ENCODE data around the gene IQCC.
A peak's percentile ranks its signal among the peaks of the same experiment; 100 is the strongest.

Gene IQCC

DNA sequence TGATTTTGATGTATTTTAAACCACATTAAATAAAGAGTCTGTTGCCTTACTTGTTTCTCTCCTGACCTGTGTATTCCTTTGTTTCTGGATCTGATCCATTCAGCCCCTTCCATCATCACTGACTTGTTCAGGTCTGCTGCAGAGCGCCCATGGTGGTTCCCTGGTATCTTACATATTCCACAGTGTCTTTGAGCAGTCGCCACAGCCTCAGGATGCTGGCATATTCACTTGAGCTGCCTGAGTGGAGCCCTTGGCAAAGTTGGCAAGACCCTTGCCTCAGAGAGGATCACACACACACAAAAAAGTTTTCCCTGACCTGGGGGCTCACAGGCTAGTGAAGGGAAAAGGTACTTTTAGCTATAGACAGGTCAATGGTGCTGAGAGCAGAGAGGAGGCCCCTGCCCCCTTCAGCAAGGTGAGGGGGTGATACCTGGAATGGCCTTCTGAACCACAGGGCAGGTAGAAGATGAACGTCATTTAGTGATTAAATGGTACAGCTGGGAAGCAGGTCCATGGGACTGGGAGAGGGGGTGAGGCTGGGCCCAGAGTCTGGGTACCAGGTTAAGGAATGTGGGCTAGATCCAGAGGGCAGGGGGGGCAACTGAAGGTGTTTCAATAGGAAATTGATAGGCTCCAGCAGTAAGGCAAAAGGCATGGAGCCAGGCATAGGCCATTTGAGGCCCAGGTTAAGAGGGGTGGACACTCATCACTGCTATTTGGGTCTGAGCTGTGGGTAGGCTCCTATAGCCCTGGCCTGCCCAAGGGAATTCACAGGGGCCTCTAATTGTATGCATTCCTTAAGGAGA, 7.0 kb upstream of the IQCC start:
- Mint-ChIP-seq H3K4me1 (peaks cover 54% of the 10 kb centered on the region), H3K9me3 (no peaks in the 10 kb centered on the region), H3K4me3 (peak overlapping the region; percentile 5), H3K27me3 (no peaks in the 10 kb centered on the region), H3K36me3 (ENCODE audit: insufficient read depth) (peaks cover 33% of the 10 kb centered on the region), H3K27ac (ENCODE audit: low read depth) (peak overlapping the region; percentile 50)
- DNase-seq (ENCODE audit: low spot score in 2 of 2) = no peak
- ATAC-seq (replicated peaks; ENCODE audit: extremely low read depth, poor library complexity, severe bottlenecking) = no peak

DNA sequence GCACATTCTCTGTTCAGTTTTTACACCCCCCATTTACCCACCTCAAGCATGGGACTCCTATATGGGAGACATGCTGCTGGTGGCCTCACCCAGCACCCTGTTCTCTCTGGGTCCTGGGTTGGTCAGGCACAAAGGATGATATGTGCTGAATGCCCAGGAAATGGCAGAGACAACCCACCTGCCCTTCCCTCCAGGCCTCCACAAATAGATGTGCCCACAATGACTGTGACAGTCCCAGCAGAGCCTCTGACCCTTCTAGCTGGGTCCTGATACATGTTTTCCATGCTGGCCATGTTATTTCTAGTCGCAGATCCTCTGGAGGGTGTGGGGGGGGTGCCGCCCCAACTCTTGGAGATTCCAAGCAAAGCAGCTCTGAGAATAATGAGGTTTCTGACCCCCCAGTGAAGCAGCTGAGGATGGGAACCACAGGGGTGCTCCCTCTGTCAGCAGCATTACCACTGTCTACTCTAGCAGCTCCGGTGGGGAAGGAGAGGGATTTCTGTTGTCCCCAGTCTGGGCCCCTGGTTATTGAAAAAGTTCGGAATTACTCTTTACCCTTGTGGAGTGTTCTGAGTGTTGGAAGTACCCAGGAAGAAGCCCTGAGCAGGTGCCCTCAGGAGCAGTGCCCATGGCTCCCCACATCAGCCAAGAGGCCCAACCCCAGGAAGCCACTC, 6.3 kb upstream of the IQCC start:
- H3K27ac Mint-ChIP-seq (ENCODE audit: low read depth) = no peak overlapping the region
- no peak overlapping the region for H3K4me3 Mint-ChIP-seq
- no peaks in the 10 kb centered on the region for H3K9me3 Mint-ChIP-seq
- DNase-seq (ENCODE audit: low spot score in 2 of 2) = no peak
- H3K36me3 Mint-ChIP-seq (ENCODE audit: insufficient read depth) = peaks cover 26% of the 10 kb centered on the region
- ATAC-seq (replicated peaks; ENCODE audit: extremely low read depth, poor library complexity, severe bottlenecking) = no peak
- peaks cover 54% of the 10 kb centered on the region for H3K4me1 Mint-ChIP-seq
- no peaks in the 10 kb centered on the region for H3K27me3 Mint-ChIP-seq

DNA sequence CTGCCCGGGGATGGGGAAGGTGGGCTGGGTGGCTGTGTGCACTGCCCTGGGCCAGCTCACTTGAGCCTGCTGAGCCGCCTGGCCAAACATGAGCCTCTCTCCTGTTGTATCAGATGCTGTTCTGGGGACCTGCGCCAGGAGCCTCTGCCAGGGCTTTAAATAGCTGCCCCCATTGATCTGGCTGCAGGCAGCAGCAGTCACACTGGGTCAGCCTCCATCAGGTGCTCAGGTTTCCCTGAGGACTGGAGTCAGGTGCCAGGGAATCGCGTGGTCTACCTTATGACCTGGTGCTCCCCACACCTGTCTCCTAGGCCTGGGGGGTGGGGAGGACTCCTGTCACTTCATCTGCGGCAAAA, 5.8 kb upstream of the IQCC start:
- no peaks in the 10 kb centered on the region for H3K27me3 Mint-ChIP-seq

DNA sequence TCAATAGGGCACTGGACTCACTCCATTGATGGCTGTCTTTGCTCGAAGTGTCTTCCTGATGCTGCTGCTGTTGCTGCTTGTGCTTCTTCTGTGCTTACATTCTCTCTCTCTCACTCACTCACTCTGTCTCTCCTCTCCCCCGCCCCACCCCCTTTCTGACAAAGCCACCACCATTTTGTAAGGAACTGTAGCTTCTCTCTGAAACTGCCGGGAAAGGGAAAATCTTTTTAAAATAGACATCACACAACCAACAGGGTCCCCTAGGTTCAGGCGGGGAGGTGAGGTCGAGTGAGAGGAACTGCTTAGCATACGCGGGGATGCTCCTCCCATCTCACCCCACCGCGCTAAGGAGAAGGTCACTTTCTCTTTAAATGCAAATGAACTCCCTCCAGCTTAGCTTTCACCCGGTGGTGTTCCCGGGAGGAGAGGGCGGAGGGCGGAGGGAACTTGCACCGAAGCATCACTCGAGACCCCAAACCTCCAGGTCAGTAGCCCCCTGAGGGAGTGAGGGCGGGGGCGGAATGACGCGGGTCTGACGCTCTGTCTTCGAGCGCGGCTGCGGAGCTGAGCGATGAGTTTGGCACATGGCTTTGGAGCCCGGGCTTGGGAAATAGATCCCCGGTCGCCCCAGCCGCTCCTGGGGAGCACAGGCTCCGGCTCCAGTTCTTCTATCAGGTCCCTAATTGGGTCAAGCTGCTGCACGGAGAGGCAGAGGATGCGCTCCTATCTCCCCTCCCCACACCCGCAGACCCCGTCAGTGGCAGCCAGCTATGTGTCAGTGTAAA, 5.1 kb upstream of the IQCC start, which contains the start of gene CCDC28B:
Gene CCDC28B (plus strand): TSS at position 370 of the 785 bp plus-strand sequence. CDS start 1,341 bp downstream, outside the sequence.
- Mint-ChIP-seq H3K4me1 (peaks cover 48% of the 10 kb centered on the region), H3K27me3 (no peaks in the 10 kb centered on the region), H3K27ac (ENCODE audit: low read depth) (peak within 1 kb of the TSS; percentile 96), H3K36me3 (ENCODE audit: insufficient read depth) (peaks cover 16% of the 10 kb centered on the region), H3K9me3 (no peaks in the 10 kb centered on the region), H3K4me3 (peak within 1 kb of the TSS; percentile 91)
- peak; percentile 17 to 23 for DNase-seq (ENCODE audit: low spot score in 2 of 2)
- ATAC-seq (replicated peaks; ENCODE audit: extremely low read depth, poor library complexity, severe bottlenecking) = peak; percentile 52

More for the DNA sequence above, 5.8 kb upstream of the IQCC start:
- H3K4me1 Mint-ChIP-seq = peaks cover 54% of the 10 kb centered on the region
- H3K4me3 Mint-ChIP-seq = peak overlapping the region; percentile 91
- ATAC-seq (replicated peaks; ENCODE audit: extremely low read depth, poor library complexity, severe bottlenecking) (no peak), DNase-seq (ENCODE audit: low spot score in 2 of 2) (no peak)
- H3K36me3 Mint-ChIP-seq (ENCODE audit: insufficient read depth) = peaks cover 22% of the 10 kb centered on the region
- H3K9me3 Mint-ChIP-seq = no peaks in the 10 kb centered on the region
- peak overlapping the region; percentile 96 for H3K27ac Mint-ChIP-seq (ENCODE audit: low read depth)

DNA sequence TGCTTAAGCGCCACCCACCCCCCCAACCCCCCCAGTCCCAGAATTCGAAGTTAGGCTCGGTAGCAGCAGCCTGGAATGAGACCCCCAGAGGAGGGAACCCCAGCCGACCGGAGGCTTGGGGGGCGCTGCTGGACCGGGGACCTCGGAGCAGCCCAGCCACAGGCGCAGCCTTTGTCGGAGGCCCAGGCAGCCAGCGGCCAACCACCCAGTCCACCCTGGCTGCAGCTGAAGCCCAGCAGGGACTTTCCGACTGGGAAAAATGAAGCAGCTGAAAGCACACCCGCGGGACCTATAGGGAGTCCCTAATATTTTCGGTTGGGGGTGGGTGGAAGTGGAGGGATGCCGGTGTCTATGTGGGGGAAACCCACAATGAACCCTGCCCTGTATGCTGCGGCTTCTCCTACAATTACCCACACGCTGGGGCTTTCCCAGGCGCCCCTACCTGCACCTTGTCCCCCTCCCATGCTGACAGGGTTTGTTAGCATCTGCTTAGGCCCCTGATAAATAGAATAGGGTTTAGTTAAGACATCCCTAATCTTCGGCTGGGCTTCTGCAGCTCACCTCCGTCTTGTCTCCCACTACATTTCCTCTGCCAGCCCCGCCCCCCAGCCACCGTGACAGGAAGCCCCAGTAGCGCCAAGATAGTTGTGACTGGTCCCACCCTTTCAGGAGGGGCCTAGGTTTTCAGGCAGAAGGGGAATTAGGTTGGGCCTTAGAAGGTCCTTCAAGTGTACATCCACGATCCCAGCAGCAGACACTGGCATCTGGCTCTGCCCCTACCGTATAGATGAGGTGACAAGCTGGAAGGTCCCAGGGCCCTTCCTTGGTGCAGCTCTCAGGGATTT, 4.2 kb upstream of the IQCC start:
- H3K4me1 Mint-ChIP-seq = peaks cover 48% of the 10 kb centered on the region
- no peaks in the 10 kb centered on the region for H3K27me3 Mint-ChIP-seq
- H3K9me3 Mint-ChIP-seq = no peaks in the 10 kb centered on the region
- H3K36me3 Mint-ChIP-seq (ENCODE audit: insufficient read depth) = peaks cover 8% of the 10 kb centered on the region
- peak overlapping the region; percentile 96 for H3K27ac Mint-ChIP-seq (ENCODE audit: low read depth)
- DNase-seq (ENCODE audit: low spot score in 2 of 2) = peak; percentile 54 to 72
- ATAC-seq (replicated peaks; ENCODE audit: extremely low read depth, poor library complexity, severe bottlenecking) = peak; percentile 69
- peak overlapping the region; percentile 91 for H3K4me3 Mint-ChIP-seq

DNA sequence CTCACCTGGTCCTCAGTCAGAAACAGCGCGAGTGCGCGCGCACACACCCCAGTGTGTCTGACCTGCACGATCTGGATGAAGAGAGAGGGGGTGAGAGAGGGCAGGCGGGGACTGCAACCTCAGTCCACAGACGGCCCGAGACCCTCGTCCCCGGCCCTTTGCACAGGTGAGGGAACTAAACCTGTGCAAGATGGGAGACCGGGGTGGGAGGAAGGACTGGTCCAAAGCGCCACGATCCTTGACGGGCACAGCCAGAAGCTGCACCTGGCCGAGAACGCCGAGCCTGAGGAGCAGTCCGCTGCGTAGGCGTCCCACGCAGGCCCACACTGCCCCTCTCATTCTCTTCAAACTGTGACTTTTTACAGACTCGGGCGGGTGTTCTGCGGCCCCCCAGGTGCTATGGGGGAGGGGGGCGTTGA, 519 bp upstream of the IQCC start:
- H3K27ac Mint-ChIP-seq (ENCODE audit: low read depth) = peak overlapping the region; percentile 93
- no peak for DNase-seq (ENCODE audit: low spot score in 2 of 2)
- H3K27me3 Mint-ChIP-seq = no peaks in the 10 kb centered on the region
- peaks cover 35% of the 10 kb centered on the region for H3K4me1 Mint-ChIP-seq
- H3K36me3 Mint-ChIP-seq (ENCODE audit: insufficient read depth) = peaks cover 7% of the 10 kb centered on the region
- peak overlapping the region; percentile 83 for H3K4me3 Mint-ChIP-seq
- no peak for ATAC-seq (replicated peaks; ENCODE audit: extremely low read depth, poor library complexity, severe bottlenecking)
- no peaks in the 10 kb centered on the region for H3K9me3 Mint-ChIP-seq

DNA sequence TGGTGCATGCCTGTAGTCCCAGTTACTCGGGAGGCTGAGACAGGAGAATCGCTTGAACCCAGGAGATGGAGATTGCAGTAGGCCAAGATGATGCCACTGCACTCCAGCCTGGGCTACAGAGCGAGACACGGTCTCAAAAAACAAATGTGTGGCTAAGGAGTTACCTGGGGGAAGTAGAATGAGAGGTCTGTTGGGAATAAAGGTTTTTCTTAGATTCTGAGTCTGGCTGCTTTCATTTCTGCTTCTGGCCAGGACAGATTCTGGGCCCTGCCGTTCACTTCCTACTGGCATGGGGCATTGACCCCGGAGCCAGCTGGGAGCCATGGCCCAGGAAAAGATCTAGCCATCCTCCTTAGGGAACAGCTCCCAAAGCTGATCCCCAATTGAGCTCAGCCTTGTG, 3.0 kb downstream of the IQCC start:
- H3K4me1 Mint-ChIP-seq = peaks cover 11% of the 10 kb centered on the region
- H3K27me3 Mint-ChIP-seq = no peaks in the 10 kb centered on the region
- no peak overlapping the region for H3K27ac Mint-ChIP-seq (ENCODE audit: low read depth)
- no peak for ATAC-seq (replicated peaks; ENCODE audit: extremely low read depth, poor library complexity, severe bottlenecking)
- no peaks in the 10 kb centered on the region for H3K9me3 Mint-ChIP-seq
- DNase-seq (ENCODE audit: low spot score in 2 of 2) = no peak
- H3K36me3 Mint-ChIP-seq (ENCODE audit: insufficient read depth) = peaks cover 2% of the 10 kb centered on the region
- no peak overlapping the region for H3K4me3 Mint-ChIP-seq

DNA sequence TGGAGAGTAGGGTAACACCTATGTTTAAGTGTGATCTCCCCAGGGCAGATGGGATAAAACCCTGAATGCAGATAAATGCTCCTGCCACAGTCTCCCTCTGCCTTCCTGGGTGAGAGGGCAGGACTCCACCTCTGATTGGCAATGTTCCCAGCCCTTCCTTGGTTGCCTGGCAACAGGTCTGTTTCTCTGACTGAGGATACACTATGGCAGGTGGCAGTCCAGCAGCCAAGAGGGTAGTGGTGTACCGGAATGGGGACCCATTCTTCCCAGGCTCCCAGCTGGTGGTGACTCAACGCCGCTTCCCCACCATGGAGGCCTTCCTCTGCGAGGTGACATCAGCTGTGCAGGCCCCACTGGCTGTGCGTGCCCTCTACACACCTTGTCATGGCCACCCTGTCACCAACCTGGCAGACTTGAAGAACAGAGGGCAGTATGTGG, 3.4 kb downstream of the IQCC start, which contains the start of gene DCDC2B:
Gene DCDC2B (plus strand): TSS at position 199 of the 438 bp plus-strand sequence. CDS start 5 bp downstream, at position 204.
- DNase-seq (ENCODE audit: low spot score in 2 of 2) (no peak), ATAC-seq (replicated peaks; ENCODE audit: extremely low read depth, poor library complexity, severe bottlenecking) (no peak)
- H3K9me3 Mint-ChIP-seq = no peaks in the 10 kb centered on the region
- no peak within 1 kb of the TSS for H3K4me3 Mint-ChIP-seq
- no peaks in the 10 kb centered on the region for H3K27me3 Mint-ChIP-seq
- H3K36me3 Mint-ChIP-seq (ENCODE audit: insufficient read depth) = peaks cover 2% of the 10 kb centered on the region
- H3K27ac Mint-ChIP-seq (ENCODE audit: low read depth) = peak within 1 kb of the TSS; percentile 25
- peaks cover 11% of the 10 kb centered on the region for H3K4me1 Mint-ChIP-seq

DNA sequence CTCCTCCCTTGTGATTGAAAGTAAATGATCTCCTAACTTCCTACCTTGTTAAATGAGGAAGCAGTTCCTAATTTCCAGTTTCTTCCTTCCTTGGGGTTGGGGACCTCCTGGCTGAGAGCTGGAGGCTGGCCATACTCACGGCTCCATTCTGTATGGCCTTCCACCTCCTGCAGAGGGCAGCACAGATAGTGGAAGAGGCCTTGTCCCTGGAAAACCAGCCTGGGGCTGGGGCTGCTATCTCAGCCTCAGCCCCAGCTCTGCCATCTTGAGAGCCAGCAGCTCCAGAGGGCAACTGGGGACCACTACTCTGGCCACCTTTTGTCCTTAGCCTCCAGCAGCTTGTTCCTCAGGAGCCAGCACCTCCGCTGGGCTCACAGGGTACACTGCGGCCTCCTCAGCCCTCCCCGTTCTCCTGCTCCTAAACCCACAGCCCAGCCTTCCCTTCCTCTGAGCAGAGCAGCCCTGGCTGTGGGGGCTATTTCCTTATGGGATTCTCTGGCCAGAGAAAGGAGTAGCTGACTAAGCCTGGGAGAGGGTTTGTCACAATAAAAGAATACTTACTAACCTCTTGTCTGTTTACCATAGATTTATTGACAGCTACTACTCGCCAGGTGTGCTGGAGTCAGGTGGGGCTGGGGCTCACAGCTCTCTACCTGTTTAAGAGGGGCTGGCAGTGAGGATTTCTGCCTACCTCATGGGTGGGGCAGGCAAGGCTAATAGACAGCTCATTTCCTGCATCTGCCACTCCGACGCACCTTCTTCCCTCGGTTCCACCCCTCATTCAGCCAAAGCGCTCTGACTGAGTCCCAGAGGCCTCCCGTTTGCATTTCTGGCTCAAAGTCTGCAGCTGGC, 10.4 kb downstream of the IQCC start:
- no peak overlapping the region for H3K27ac Mint-ChIP-seq (ENCODE audit: low read depth)
- peaks cover 11% of the 10 kb centered on the region for H3K4me1 Mint-ChIP-seq
- ATAC-seq (replicated peaks; ENCODE audit: extremely low read depth, poor library complexity, severe bottlenecking) (no peak), DNase-seq (ENCODE audit: low spot score in 2 of 2) (peak; percentile 26)
- H3K27me3 Mint-ChIP-seq = no peaks in the 10 kb centered on the region
- H3K9me3 Mint-ChIP-seq = no peaks in the 10 kb centered on the region
- H3K36me3 Mint-ChIP-seq (ENCODE audit: insufficient read depth) = peaks cover 11% of the 10 kb centered on the region
- no peak overlapping the region for H3K4me3 Mint-ChIP-seq

DNA sequence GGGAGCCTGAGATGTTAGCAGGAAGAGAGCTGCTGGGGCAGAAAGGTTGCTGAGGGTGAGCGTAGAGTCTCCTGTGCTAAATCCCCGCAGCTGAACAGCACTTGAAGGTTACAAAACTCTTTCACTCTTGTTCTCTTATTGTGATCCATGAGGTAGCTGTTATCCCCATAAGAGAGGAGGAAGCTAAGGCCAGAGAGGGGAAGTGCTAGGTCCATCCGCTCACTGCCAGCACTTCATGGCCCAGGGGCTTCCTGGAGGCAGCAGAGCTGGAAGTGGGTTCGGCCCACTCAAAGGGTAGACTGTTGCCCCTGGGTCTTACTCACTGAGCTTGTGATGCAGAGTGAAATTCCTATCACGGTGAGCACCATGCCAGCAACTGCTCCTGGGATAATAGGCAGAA, 11.1 kb downstream of the IQCC start:
- H3K36me3 Mint-ChIP-seq (ENCODE audit: insufficient read depth) = peaks cover 11% of the 10 kb centered on the region
- no peaks in the 10 kb centered on the region for H3K27me3 Mint-ChIP-seq
- no peak for DNase-seq (ENCODE audit: low spot score in 2 of 2)
- H3K4me1 Mint-ChIP-seq = peaks cover 18% of the 10 kb centered on the region
- H3K27ac Mint-ChIP-seq (ENCODE audit: low read depth) = no peak overlapping the region
- ATAC-seq (replicated peaks; ENCODE audit: extremely low read depth, poor library complexity, severe bottlenecking) = no peak
- H3K9me3 Mint-ChIP-seq = no peaks in the 10 kb centered on the region
- no peak overlapping the region for H3K4me3 Mint-ChIP-seq

DNA sequence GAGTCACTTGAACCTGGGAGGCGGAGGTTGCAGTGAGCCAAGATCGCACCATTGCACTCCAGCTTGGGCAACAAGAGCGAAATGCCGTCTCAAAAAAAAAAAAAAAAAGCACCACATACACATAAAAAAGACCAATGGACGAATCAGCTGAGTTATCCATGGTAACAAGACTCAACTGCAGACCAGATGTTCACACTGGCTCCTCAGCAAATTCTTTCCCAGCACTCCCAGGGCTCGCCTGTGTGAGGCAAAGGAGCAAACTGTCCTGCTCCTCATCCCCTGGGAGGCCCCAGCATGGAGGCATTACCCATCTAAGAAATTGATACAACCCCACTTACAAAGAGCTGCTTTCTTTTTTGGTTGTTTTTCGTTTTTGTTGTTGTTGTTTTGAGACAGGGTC, 13.6 kb downstream of the IQCC start:
- Mint-ChIP-seq H3K4me3 (no peak overlapping the region), H3K27me3 (no peaks in the 10 kb centered on the region), H3K4me1 (peaks cover 29% of the 10 kb centered on the region), H3K9me3 (no peaks in the 10 kb centered on the region), H3K27ac (ENCODE audit: low read depth) (no peak overlapping the region), H3K36me3 (ENCODE audit: insufficient read depth) (peaks cover 19% of the 10 kb centered on the region)
- ATAC-seq (replicated peaks; ENCODE audit: extremely low read depth, poor library complexity, severe bottlenecking) (no peak), DNase-seq (ENCODE audit: low spot score in 2 of 2) (no peak)
